B cell (primary cell): ENCODE measurements around the gene DOCK4. TPM values are rescaled to one million over a fixed set of nuclear protein-coding genes. Genes with fewer than 3 reads are reported as not detected.

Source experiments
- ATAC-seq: fragments of 200-7000 bp; cut with Tn5 transposase; one replicate; pipeline ENCODE4 v1.10.0; 2021; ENCODE audit warnings: low read depth, mild to moderate bottlenecking, moderate number of reproducible peaks, moderate library complexity
- CTCF ChIA-PET: fragments of 350-600 bp; sonication (Branson Sonifier 250); formaldehyde crosslinking; loops from one replicate; lab custom pipeline; 2021; ENCODE audit warnings: antibody characterized with exemption, inconsistent platforms; lab: Charles Lee
- POLR2A ChIA-PET: fragments of 350-600 bp; sonication (Branson Sonifier 250); formaldehyde crosslinking; loops from one replicate; lab custom pipeline; 2021; ENCODE audit warnings: antibody characterized with exemption; lab: Charles Lee
- DNase-seq: peaks from one replicate; pipeline ENCODE4 v3.0.0; 2013
- H2AFZ ChIP-seq: 2 replicates; pipeline ENCODE4 v1.6.1; 2012; ENCODE audit warnings: mild to moderate bottlenecking, low read depth, low read length; ENCODE audit not compliant: insufficient read depth, poor library complexity, severe bottlenecking
- H3K27ac ChIP-seq, 2 donors: 1 replicate in 1 of 2; 2 replicates in 1 of 2; pipeline ENCODE4 v1.5.1; 2012 to 2013; ENCODE audit warnings: low read length in 2 of 2, mild to moderate bottlenecking in 2 of 2, moderate library complexity in 1 of 2
- H3K27me3 ChIP-seq, 4 experiments: fragments of 200-600 bp in 1 of 4; sonication (generic) in 1 of 4; replicated peaks in 1 of 4; 1 replicate in 2 of 4; 2 replicates in 2 of 4; pipeline versions ENCODE4 v1.6.1 to v1.7.0; 2013 to 2016; ENCODE audit warnings: low read length in 3 of 4, mild to moderate bottlenecking in 2 of 4, mixed read lengths in 1 of 4, moderate library complexity in 1 of 4; ENCODE audit not compliant: insufficient read depth in 4 of 4, control insufficient read depth in 3 of 4; ENCODE audit errors: control extremely low read depth in 1 of 4
- H3K36me3 ChIP-seq, 2 experiments: replicated peaks in 1 of 2; 1 replicate in 1 of 2; 2 replicates in 1 of 2; pipeline versions ENCODE4 v1.6.1 to v1.7.1; 2013; ENCODE audit warnings: low read length in 1 of 2; ENCODE audit not compliant: insufficient read depth in 2 of 2, control insufficient read depth in 1 of 2; ENCODE audit errors: control extremely low read depth in 1 of 2, extremely low read depth in 1 of 2
- H3K4me1 ChIP-seq, 2 donors: fragments of 200-600 bp in 1 of 2; sonication (generic) in 1 of 2; 1 replicate in 1 of 2; 2 replicates in 1 of 2; pipeline versions ENCODE4 v1.5.1 to v1.6.1; 2013 to 2017; ENCODE audit warnings: low read length in 2 of 2; ENCODE audit not compliant: control insufficient read depth in 2 of 2, insufficient read depth in 2 of 2
- H3K4me2 ChIP-seq: replicated peaks from 2 replicates; pipeline ENCODE3; 2012; ENCODE audit warnings: mild to moderate bottlenecking, low read depth, low read length; ENCODE audit not compliant: poor library complexity, severe bottlenecking
- H3K4me3 ChIP-seq, 5 experiments: fragments of 200-600 bp in 1 of 5; sonication (generic) in 1 of 5; 1 replicate in 3 of 5; 2 replicates in 2 of 5; pipeline versions ENCODE4 v1.5.1 to v1.7.0; 2011 to 2016; ENCODE audit warnings: low read length in 4 of 5, mild to moderate bottlenecking in 4 of 5, low read depth in 2 of 5, control low read depth in 1 of 5, moderate library complexity in 1 of 5; ENCODE audit not compliant: insufficient read depth in 1 of 5; ENCODE audit errors: control extremely low read depth in 1 of 5, extremely low read depth in 1 of 5
- H3K79me2 ChIP-seq: fragments of 200-600 bp; sonication (generic); one replicate; pipeline ENCODE4 v1.6.0; 2016; ENCODE audit warnings: low read length; ENCODE audit not compliant: control insufficient read depth, insufficient read depth
- H3K9ac ChIP-seq: fragments of 200-600 bp; sonication (generic); 2 replicates; pipeline ENCODE4 v1.6.1; 2017; ENCODE audit warnings: mild to moderate bottlenecking, low read length, moderate library complexity
- H3K9me3 ChIP-seq, 3 donors: one replicate each; pipeline versions ENCODE4 v1.6.1 to v1.7.1; 2013; ENCODE audit warnings: low read length in 2 of 3; ENCODE audit not compliant: control insufficient read depth in 2 of 3, insufficient read depth in 1 of 3; ENCODE audit errors: control extremely low read depth in 1 of 3
- H4K20me1 ChIP-seq: 2 replicates; pipeline ENCODE4 v1.6.0; 2012; ENCODE audit warnings: mild to moderate bottlenecking, low read length; ENCODE audit not compliant: insufficient read depth, control insufficient read depth, poor library complexity, severe bottlenecking
- H3K27ac Mint-ChIP-seq: one replicate; pipeline ENCODE4 v1.8.0; 2021; ENCODE audit warnings: mixed read lengths
- H3K27me3 Mint-ChIP-seq: one replicate; pipeline ENCODE4 v1.8.0; 2021; ENCODE audit warnings: mixed read lengths
- H3K4me1 Mint-ChIP-seq: one replicate; pipeline ENCODE4 v1.8.0; 2021; ENCODE audit warnings: mixed read lengths
- H3K4me3 Mint-ChIP-seq: one replicate; pipeline ENCODE4 v1.8.0; 2021; ENCODE audit warnings: mixed read lengths
- H3K9me3 Mint-ChIP-seq: one replicate; pipeline ENCODE4 v1.8.0; 2022; ENCODE audit warnings: mixed read lengths; ENCODE audit not compliant: insufficient read depth
- CTCF ChIP-seq: fragments of 200-600 bp; IDR thresholded peaks from one replicate; pipeline ENCODE4 v1.8.0; 2022; ENCODE audit warnings: antibody characterized with exemption, mild to moderate bottlenecking
- EZH2 ChIP-seq: IDR thresholded peaks from 2 replicates; pipeline ENCODE4 v1.6.1; 2012; ENCODE audit warnings: borderline replicate concordance, low read depth, mild to moderate bottlenecking, moderate library complexity, low read length; ENCODE audit not compliant: insufficient read depth, poor library complexity, severe bottlenecking
- WGBS: methylation state at CpG from one replicate; pipeline ENCODE4 v1.1.5; 2013; ENCODE audit warnings: missing lambda C conversion rate; ENCODE audit not compliant: insufficient coverage; 5-methylcytosine and 5-hydroxymethylcytosine counted together
- intact Hi-C: fragments of 100-400 bp; cut with micrococcal nuclease; formaldehyde crosslinking; loops from one replicate; pipeline ENCODE4 v1.10.0; 2022
- polyA plus RNA-seq: library from polyadenylated mRNA; depleted of rRNA; stranded (reverse); fragments of >200 nt; gene quantifications from 2 replicates; pipeline ENCODE4 v1.2.3, GENCODE V29; 2012
- total RNA-seq, 2 donors: library from RNA; stranded (reverse); fragments of 120-200 nt in 1 of 2; gene quantifications; 1 replicate in 1 of 2; 2 replicates in 1 of 2; pipeline versions ENCODE4 v1.2.3 to v1.2.4, GENCODE V29; 2013 to 2022

DOCK4 gene
- total and polyA plus RNA-seq, 2 donors (not counting 1 experiment from before 2014, with no cell fraction given), result 0.03 to 4.1 TPM

- H3K27ac ChIP-seq, result no peak overlapping the region
- H3K36me3 ChIP-seq, result no peaks in the 10 kb centered on the region
- no peaks in the 10 kb centered on the region for H3K79me2 ChIP-seq
- DNase-seq (no peak), ATAC-seq (no peak)
- TF ChIP-seq CTCF, result no peak
- no peak for TF ChIP-seq EZH2
- ChIA-PET POLR2A (no interaction called here), CTCF (no interaction called here)
- Mint-ChIP-seq H3K4me1 (no peaks in the 10 kb centered on the region), H3K9me3 (no peaks in the 10 kb centered on the region), H3K4me3 (no peak overlapping the region), H3K27ac (no peak overlapping the region), H3K27me3 (no peaks in the 10 kb centered on the region)
- H4K20me1 ChIP-seq, result no peaks in the 10 kb centered on the region
- H3K4me2 ChIP-seq, result no peak overlapping the region
- 100% methylated on average over 1 of the region's 3 CpGs for WGBS
- no peak overlapping the region for H3K9ac ChIP-seq
- H3K4me3 ChIP-seq, result no peak overlapping the region
- H2AFZ ChIP-seq, result no peak overlapping the region
- no peaks in the 10 kb centered on the region for H3K4me1 ChIP-seq
- intact Hi-C loops, result no loop called here
- H3K9me3 ChIP-seq, result no peaks in the 10 kb centered on the region
- H3K27me3 ChIP-seq, result peaks cover 0 to 2% (median 0%) of the 10 kb centered on the region in 4 experiments
Observed at GRCh38 chr7:112140600-112140999, 65.6 kb downstream of the DOCK4 start.

GRCh38 chr7:112138938-112139337, 67.3 kb downstream of the DOCK4 start:
- H3K4me3 ChIP-seq, result no peak overlapping the region
- no peaks in the 10 kb centered on the region for H3K27me3 ChIP-seq
- H3K4me1 ChIP-seq, result no peaks in the 10 kb centered on the region
- no peak for DNase-seq
- Mint-ChIP-seq H3K27ac (no peak overlapping the region), H3K9me3 (no peaks in the 10 kb centered on the region), H3K4me1 (no peaks in the 10 kb centered on the region), H3K27me3 (no peaks in the 10 kb centered on the region), H3K4me3 (no peak overlapping the region)
- H3K9me3 ChIP-seq, result no peaks in the 10 kb centered on the region
- CTCF ChIA-PET, result no interaction called here
- WGBS, result 92% methylated on average over 2 of the region's 3 CpGs
- H4K20me1 ChIP-seq, result no peaks in the 10 kb centered on the region
- POLR2A ChIA-PET, result no interaction called here
- ATAC-seq, result no peak
- H2AFZ ChIP-seq, result no peak overlapping the region
- H3K4me2 ChIP-seq, result no peak overlapping the region
- no peak overlapping the region for H3K9ac ChIP-seq
- TF ChIP-seq CTCF (no peak), EZH2 (no peak)
- H3K79me2 ChIP-seq, result no peaks in the 10 kb centered on the region
- H3K27ac ChIP-seq, result no peak overlapping the region
- no peaks in the 10 kb centered on the region for H3K36me3 ChIP-seq
- intact Hi-C loops, result no loop called here
